Hematopoietic multipotent progenitor cell (in vitro differentiated cells): ENCODE results near the gene NUP88. TPM values are rescaled to one million over a fixed set of nuclear protein-coding genes. Genes with fewer than 3 reads are reported as not detected.

Experiments used
- DNase-seq, 3 donors: peaks; one replicate each; pipeline ENCODE4 v3.0.0-alpha.2; 2011 to 2015; ENCODE audit warnings: low read depth in 2 of 3, low spot score in 2 of 3
- total RNA-seq: library from RNA; depleted of rRNA; stranded (reverse); fragments of >200 nt; gene quantifications from one replicate; pipeline ENCODE4 v1.2.3, GENCODE V29; 2012

The NUP88 gene
- total RNA-seq, 1 donor: 61.7 TPM

DNA sequence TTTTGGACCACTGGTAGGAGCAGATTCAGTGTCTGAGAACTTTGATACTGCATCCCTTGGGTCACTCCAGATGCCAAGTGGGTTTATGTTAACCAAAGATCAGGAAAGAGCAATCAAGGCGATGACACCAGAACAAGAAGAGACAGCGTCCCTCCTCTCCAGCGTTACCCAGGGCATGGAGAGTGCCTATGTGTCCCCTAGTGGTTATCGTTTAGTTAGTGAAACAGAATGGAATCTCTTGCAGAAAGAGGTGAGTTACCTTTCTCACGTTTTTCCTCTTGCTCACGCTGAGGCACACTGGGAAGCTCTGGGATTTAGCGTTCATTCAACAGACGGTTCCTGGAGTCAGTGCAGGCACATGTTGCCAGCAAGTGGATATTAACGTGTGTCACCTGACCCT lies 58.0 kb downstream of the NUP88 start:
- DNase-seq: no peak

DNA sequence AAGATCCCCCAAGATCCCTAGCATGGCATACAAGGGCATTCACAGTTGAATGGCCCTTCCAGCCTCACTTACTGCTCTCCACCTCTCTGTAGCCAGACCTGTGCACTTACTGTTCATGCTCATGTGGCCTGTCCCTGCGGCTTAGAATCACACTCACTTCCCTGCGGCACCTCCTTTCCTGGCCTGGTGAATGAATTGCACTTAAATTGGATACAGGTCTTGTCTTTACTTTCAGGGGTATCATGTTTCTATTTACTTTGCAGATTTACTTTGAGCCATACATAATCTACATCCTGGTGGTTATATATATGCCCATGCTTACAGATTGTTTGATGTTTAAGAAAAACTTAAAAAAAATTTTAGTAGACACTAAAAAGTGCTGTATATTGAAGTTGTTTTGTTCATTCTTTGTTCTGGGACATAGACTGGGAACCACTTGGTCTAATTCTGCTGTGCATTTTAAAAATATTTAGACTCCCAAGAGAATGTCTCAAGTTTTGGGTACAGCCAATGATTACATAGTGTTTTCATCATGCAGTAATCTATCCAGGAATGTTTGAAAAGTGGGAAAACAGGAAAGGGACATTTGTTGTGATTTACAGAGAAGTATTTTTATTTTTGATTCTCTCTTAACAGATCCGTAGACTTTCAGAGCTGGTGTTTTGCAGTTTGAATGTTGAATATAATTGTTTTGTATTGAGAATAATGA lies 63.9 kb downstream of the NUP88 start:
- DNase-seq: no peak

DNA sequence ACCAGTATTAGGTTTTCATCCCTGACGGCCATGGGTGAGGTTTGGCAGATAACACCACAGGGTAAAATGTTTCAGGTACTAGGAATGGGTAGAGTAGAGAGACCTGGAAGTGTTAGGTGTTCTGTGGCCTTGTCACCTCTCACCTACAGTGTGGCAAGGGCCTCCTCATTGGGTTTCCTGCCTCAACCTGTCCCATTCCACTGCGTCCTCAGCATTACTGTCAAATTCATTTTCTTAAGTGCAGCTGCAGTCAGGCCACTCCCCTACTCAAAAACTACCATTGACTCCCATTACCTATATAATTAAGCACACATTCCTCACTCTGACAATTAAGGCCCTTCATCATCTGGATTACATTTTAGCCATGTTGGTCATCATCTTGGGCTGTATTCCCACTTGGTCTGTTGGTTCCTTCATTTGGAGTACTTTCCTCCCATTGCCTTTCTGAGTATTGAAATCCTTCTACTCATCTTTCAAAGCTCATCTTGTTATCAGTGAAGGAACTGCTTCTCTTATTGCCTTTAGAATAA lies 64.5 kb downstream of the NUP88 start:
- DNase-seq: no peak

DNA sequence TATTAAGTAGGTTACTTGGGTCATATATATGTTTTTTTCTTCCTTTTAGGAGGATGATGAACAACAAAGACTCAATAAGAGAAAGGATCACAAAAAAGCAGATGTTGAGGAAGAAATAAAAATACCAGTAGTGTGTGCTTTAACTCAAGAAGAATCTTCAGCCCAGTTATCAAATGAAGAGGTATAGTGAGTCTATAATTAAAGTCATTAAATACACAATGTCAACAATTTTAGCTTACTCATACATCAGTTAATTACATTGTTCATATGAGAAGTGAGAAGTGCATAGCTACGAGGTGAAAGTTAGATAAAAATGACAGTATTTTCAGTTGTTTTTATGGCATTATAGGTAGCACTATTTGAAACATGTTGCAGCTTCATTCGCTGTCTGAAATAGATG lies 65.2 kb downstream of the NUP88 start:
- DNase-seq: no peak

DNA sequence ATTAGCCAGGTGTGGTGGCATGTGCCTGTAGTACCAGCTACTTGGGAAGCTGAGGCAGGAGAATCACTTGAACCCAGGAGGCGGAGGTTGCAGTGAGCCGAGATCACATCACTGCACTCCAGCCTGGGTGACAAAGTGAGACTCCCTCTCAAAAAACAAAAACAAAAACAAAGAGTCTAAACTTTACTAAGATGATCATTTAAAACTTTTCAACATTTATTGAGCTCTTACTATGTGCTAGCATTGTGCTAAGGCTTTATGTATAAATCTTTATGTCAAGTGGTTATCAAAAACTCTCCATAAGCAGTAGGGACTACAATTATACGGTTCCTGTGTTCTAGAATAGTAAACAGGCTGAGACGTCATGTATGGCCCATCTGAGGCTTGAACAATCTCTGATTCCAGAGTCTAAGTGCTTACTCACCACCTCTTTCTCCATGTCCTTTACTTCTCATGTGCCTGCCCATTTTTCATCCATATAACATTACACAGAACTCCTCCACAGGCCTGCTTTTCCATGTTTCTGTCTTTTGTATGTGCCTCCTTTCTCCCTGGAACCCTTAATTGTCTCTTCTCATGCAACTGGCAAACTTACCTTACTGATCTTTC lies 66.7 kb downstream of the NUP88 start:
- DNase-seq: no peak

DNA sequence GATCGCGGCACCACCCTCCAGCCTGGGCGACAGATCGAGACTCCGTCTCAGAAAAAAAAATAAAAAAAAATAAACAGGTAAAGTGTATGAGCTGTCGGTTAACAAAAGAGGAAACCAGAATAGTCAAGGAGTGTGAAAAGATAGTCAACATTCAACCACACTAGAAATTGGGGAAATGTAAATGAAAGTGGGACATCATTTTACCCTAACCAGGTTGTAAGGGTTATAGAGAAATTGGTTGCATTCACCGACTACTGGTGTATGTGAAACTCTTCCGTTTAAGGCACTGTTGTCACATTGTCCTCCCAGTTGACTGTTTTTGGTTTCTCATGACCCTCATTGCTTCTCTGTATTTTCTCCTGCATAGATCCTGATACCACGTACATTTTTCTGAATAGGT lies 74.5 kb downstream of the NUP88 start:
- DNase-seq: no peak

Other genes starting within 250 kb of the NUP88 start
- gene ZNF594, start 227.8 kb downstream of the NUP88 start, total RNA-seq: 17.5 TPM
- gene SCIMP, start 184.8 kb downstream of the NUP88 start, total RNA-seq: 0.54 TPM
- gene RABEP1, start 137.4 kb downstream of the NUP88 start, total RNA-seq: 11.0 TPM
- 27.2 TPM for gene RPAIN, start 520 bp upstream of the NUP88 start, total RNA-seq
- gene C1QBP, start 19.5 kb upstream of the NUP88 start, total RNA-seq: 113 TPM
- gene DHX33, start 49.3 kb upstream of the NUP88 start, total RNA-seq: 16.2 TPM
- 22.1 TPM for gene DERL2, start 66.5 kb upstream of the NUP88 start, total RNA-seq
- gene MIS12, start 66.9 kb upstream of the NUP88 start, total RNA-seq: 8.1 TPM
- gene NLRP1, start 164.8 kb upstream of the NUP88 start, total RNA-seq: 28.8 TPM